Gastrocnemius medialis (tissue), 4 donors: ENCODE results near the gene PLA2G1B. TPM values are rescaled to one million over a fixed set of nuclear protein-coding genes. Genes with fewer than 3 reads are reported as not detected.

ENCODE experiments used
- ATAC-seq, 2 donors: fragments of 150-250 bp; one replicate each; pipeline ENCODE4 v1.9.1; 2016
- DNase-seq, 2 donors: peaks; one replicate each; pipeline ENCODE4 v3.0.0-alpha.2; 2019
- H3K27ac ChIP-seq, 4 donors: fragments of 200-600 bp; sonication (generic); 1 replicate in 1 of 4; 2 replicates in 3 of 4; pipeline ENCODE4 v1.5.1; 2016 to 2018; ENCODE audit warnings: mild to moderate bottlenecking in 2 of 4, moderate library complexity in 1 of 4
- H3K27me3 ChIP-seq, 3 donors: fragments of 200-600 bp; sonication (generic) in 2 of 3; 1 replicate in 1 of 3; 2 replicates in 2 of 3; pipeline versions ENCODE4 v1.5.1 to v1.6.0; 2016 to 2019; ENCODE audit warnings: mild to moderate bottlenecking in 1 of 3, moderate library complexity in 1 of 3
- H3K36me3 ChIP-seq, 2 donors: fragments of 200-600 bp; sonication (generic) in 1 of 2; one replicate each; pipeline ENCODE4 v1.5.1; 2017 to 2018
- H3K4me1 ChIP-seq, 2 donors: fragments of 200-600 bp; sonication (generic) in 1 of 2; one replicate each; pipeline ENCODE4 v1.5.1; 2016 to 2017; ENCODE audit warnings: mild to moderate bottlenecking in 2 of 2
- H3K4me3 ChIP-seq, 4 donors: fragments of 200-600 bp; sonication (generic) in 3 of 4; 1 replicate in 1 of 4; 2 replicates in 3 of 4; pipeline ENCODE4 v1.5.1; 2016 to 2019; ENCODE audit warnings: mild to moderate bottlenecking in 2 of 4
- H3K9me3 ChIP-seq, 3 donors: fragments of 200-600 bp; sonication (generic) in 2 of 3; 1 replicate in 1 of 3; 2 replicates in 2 of 3; pipeline ENCODE4 v1.5.1; 2016 to 2019
- POLR2A ChIP-seq, 2 donors: fragments of 450-650 bp; IDR thresholded peaks; one replicate each; pipeline ENCODE4 v1.6.1; 2017; ENCODE audit warnings: antibody characterized with exemption in 2 of 2, mild to moderate bottlenecking in 2 of 2, moderate library complexity in 2 of 2
- in situ Hi-C, 4 donors: fragments of 200-750 bp; cut with MboI; loops; one replicate each; pipeline versions ENCODE4 v1.15.0 to v1.8.0; 2017; ENCODE audit warnings: low sequenced_read_pairs in 4 of 4
- intact Hi-C: fragments of 100-400 bp; cut with DNase I; formaldehyde crosslinking; loops from one replicate; pipeline ENCODE4 v1.15.1; 2023; ENCODE audit warnings: low total_unique reads
- total RNA-seq, 4 donors: library from RNA; depleted of rRNA; stranded (reverse); fragments of >200 nt; gene quantifications; one replicate each; pipeline versions ENCODE4 v1.1.0 to v1.2.3, GENCODE V29; 2016
- TF ChIP-seq, protein P1 (sequence below), 5 experiments: fragments of 450-650 bp in 3 of 5; fragments of 200-600 bp in 2 of 5; sonication (generic) in 2 of 5; IDR thresholded peaks in 4 of 5; conservative IDR thresholded peaks in 1 of 5; 1 replicate in 4 of 5; 2 replicates in 1 of 5; pipeline ENCODE4 v1.5.1; 2016 to 2019; ENCODE audit warnings: antibody characterized with exemption in 5 of 5, mild to moderate bottlenecking in 3 of 5, moderate library complexity in 3 of 5

The PLA2G1B gene
- total RNA-seq, 4 donors from 2014 or later, result not detected

DNA sequence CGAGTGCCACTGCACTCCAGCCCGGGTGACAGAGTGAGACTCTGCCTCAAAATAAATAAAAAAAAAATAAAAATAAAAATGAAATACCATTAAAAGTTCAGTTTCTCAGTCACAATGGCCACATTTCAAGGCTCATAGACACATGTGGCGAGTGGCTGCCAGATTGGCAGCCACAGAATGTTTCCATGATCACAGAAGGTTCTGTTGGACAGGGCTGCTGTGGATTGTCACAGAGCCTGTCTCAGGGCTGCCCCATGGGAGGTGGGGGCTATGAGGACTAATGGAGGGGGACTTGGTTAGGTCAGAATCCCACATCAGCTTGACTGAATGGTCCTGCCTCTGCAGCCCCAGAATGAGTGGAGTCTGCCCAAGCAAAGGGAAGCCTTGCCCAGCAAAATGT is 3.8 kb upstream of the PLA2G1B start:
- no peaks in the 10 kb centered on the region for H3K9me3 ChIP-seq
- H3K27me3 ChIP-seq, result no peaks in the 10 kb centered on the region
- H3K4me1 ChIP-seq, result no peaks in the 10 kb centered on the region
- TF ChIP-seq, protein P1, sequence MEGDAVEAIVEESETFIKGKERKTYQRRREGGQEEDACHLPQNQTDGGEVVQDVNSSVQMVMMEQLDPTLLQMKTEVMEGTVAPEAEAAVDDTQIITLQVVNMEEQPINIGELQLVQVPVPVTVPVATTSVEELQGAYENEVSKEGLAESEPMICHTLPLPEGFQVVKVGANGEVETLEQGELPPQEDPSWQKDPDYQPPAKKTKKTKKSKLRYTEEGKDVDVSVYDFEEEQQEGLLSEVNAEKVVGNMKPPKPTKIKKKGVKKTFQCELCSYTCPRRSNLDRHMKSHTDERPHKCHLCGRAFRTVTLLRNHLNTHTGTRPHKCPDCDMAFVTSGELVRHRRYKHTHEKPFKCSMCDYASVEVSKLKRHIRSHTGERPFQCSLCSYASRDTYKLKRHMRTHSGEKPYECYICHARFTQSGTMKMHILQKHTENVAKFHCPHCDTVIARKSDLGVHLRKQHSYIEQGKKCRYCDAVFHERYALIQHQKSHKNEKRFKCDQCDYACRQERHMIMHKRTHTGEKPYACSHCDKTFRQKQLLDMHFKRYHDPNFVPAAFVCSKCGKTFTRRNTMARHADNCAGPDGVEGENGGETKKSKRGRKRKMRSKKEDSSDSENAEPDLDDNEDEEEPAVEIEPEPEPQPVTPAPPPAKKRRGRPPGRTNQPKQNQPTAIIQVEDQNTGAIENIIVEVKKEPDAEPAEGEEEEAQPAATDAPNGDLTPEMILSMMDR (IDR thresholded peaks at IDR 0.05 in 4 of 5, conservative IDR thresholded peaks at IDR 0.05 in 1 of 5), result no peak
- TF ChIP-seq POLR2A (IDR thresholded peaks at IDR 0.05), result no peak
- ATAC-seq (no peak), DNase-seq (no peak)
- intact Hi-C loops (no loop called here), in situ Hi-C loops (no loop called here)
- no peak overlapping the region for H3K27ac ChIP-seq
- no peak overlapping the region for H3K4me3 ChIP-seq
- H3K36me3 ChIP-seq, result no peaks in the 10 kb centered on the region

DNA sequence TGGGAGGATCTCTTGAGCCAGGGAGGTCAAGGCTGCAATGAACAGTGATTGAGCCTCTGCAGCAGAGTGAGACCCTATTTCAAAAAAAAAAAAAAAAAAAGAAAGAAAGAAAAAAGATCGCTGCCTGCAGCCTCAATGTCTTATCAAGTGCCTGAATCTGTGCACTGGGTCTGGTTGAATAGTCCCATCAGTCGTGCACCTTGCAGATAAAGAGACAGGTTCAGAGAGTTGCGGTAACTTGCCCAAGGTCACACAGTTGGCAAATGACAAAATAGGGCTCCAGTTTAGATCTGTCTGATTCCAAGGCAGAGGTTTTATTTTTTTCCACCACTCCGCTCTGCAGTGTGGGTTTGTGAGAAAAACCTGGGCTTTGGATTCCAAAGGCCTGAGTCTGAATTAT is 649 bp upstream of the PLA2G1B start:
- in situ Hi-C loops (loop anchor here in 1 of 4 donors (10.0 kb wide), 1 partner anchor 107 kb away; the partner anchor contains the start of gene COX6A1), intact Hi-C loops (loop anchor here (5.0 kb wide), 1 partner anchor 104 kb away; no protein-coding TSS in a partner anchor)
- no peak for ATAC-seq

DNA sequence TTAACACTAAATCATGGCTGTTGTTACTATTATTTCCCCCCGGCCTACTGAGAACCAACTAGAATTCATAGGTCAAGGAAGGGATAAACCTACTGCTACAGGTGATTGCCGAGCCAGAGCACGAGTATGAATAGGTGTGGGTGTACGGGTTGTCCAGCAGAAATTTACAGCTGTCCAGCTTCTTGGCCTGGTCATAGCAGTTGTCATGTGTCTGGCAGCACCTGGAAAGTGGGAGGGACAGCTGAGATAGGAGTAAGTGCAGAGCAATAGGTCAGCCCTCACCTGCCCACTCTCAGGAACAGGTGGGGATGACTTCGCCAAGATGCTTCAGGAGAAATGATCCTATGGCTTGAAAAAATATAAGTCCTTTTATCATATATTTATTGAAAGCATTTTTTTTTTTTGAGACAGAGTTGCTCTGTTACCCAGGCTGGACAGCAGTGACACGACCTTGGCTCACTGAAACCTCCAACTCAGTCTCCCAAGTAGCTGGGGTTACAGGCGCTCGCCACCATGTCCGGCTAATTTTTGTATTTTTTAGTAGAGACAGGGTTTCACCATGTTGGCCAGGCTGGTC is 2.6 kb downstream of the PLA2G1B start:
- no peaks in the 10 kb centered on the region for H3K27me3 ChIP-seq
- peaks cover 0 to 5% of the 10 kb centered on the region in 2 donors for H3K4me1 ChIP-seq
- ATAC-seq (no peak), DNase-seq (no peak)
- H3K9me3 ChIP-seq, result no peaks in the 10 kb centered on the region
- H3K36me3 ChIP-seq, result no peaks in the 10 kb centered on the region
- peak overlapping the region in 1 of 4 donors; percentile 59 for H3K4me3 ChIP-seq
- intact Hi-C loops, result loop anchor here (5.0 kb wide), 1 partner anchor 107 kb away; no protein-coding TSS in a partner anchor
- TF ChIP-seq, protein P1 (IDR thresholded peaks at IDR 0.05 in 4 of 5, conservative IDR thresholded peaks at IDR 0.05 in 1 of 5), result no peak
- no peak for TF ChIP-seq POLR2A (IDR thresholded peaks at IDR 0.05)
- H3K27ac ChIP-seq, result no peak overlapping the region
- in situ Hi-C loops, result loop anchor here in 1 of 4 donors (10.0 kb wide), 1 partner anchor 110 kb away; the partner anchor contains the start of gene COX6A1

More for the DNA sequence above, 649 bp upstream of the PLA2G1B start:
- Histone ChIP-seq H3K4me3 (no peak overlapping the region), H3K9me3 (no peaks in the 10 kb centered on the region), H3K27ac (no peak overlapping the region), H3K27me3 (no peaks in the 10 kb centered on the region), H3K36me3 (no peaks in the 10 kb centered on the region), H3K4me1 (peaks cover 0 to 5% of the 10 kb centered on the region in 2 donors)
- no peak for TF ChIP-seq POLR2A (IDR thresholded peaks at IDR 0.05)
- TF ChIP-seq, protein P1 (IDR thresholded peaks at IDR 0.05 in 4 of 5, conservative IDR thresholded peaks at IDR 0.05 in 1 of 5), result no peak
- no peak for DNase-seq

DNA sequence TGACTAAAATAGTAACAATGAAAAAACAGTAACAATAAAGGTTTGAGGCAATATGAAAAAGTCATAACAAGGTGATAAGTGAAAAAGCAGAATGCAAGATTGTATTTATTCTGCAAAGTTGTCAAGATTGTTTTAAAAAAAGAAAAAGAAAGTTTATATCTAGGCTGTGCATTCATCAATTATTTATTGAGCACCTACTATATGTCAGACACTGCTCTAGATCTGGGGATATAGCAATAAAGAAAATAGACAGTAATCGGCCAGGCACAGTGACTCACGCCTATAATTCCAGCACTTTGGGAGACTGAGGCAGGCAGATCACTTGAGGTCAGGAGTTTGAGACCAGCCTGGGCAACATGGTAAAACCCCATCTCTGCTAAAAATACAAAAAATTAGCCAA is 3.8 kb downstream of the PLA2G1B start:
- intact Hi-C loops (no loop called here), in situ Hi-C loops (loop anchor here in 1 of 4 donors (10.0 kb wide), 1 partner anchor 111 kb away; the partner anchor contains the start of gene COX6A1)
- Histone ChIP-seq H3K27ac (no peak overlapping the region), H3K27me3 (no peaks in the 10 kb centered on the region), H3K9me3 (no peaks in the 10 kb centered on the region), H3K4me1 (peaks cover 0 to 5% of the 10 kb centered on the region in 2 donors), H3K36me3 (no peaks in the 10 kb centered on the region), H3K4me3 (no peak overlapping the region)
- ATAC-seq (no peak), DNase-seq (no peak)
- TF ChIP-seq POLR2A (IDR thresholded peaks at IDR 0.05), result no peak

DNA sequence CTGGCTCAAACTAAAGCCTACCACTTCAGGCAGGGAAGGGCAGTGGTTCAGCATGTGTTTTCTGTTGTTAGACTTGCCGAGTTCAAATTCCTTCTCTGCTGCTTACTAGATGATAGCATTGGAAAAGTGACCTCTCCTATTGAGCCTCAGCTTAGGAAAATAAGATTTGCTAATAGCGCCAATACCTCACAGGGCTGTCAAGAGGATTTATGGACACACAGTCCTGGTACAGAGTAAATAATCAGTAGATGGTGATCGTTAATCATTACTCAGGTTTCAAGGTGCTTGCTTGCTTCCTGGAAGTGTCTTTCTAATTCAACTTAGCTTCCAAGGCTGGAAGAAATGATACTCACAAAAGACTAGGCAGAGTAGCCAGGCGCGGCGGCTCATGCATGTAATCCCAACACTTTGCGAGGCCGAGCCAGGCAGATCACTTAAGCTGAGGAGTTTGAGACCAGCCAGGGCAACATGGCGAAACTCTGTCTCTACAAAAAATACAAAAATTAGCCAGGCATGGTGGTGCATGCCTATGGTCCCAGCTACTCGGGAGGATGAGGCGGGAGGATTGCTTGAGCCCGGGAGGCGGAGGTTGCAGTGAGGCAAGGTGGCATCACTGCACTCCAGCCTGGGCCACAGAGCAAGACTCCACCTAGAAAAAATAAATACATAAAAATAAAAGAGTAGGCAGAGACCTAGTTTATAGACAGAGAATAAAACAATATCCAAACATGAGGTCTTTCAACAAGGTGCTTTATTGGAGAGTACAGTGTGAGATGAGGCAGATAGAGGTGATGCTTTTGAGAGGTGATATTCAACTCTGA is 6.0 kb downstream of the PLA2G1B start:
- Histone ChIP-seq H3K9me3 (no peaks in the 10 kb centered on the region), H3K4me1 (peaks cover 3 to 11% of the 10 kb centered on the region in 2 donors), H3K36me3 (no peaks in the 10 kb centered on the region), H3K27me3 (no peaks in the 10 kb centered on the region), H3K27ac (no peak overlapping the region), H3K4me3 (no peak overlapping the region)
- TF ChIP-seq, protein P1 (IDR thresholded peaks at IDR 0.05 in 4 of 5, conservative IDR thresholded peaks at IDR 0.05 in 1 of 5), result no peak
- no peak for TF ChIP-seq POLR2A (IDR thresholded peaks at IDR 0.05)
- ATAC-seq, result no peak
- no peak for DNase-seq
- intact Hi-C loops (no loop called here), in situ Hi-C loops (loop anchor here in 1 of 4 donors (10.0 kb wide), 1 partner anchor 113 kb away; the partner anchor contains the start of gene COX6A1)
